VCaP (cell line): ENCODE results near the gene MSMB.
"Not testable (repeated sequence)": the region's sequence is repeated elsewhere in the genome, so short reads cannot be mapped to it uniquely, and the experiment has no call there.

ENCODE experiments used
- H3K27ac ChIP-seq: fragments of 450-650 bp; 2 replicates; pipeline ENCODE4 v1.5.1; 2017
- TF ChIP-seq, protein P1 (sequence below): fragments of 450-650 bp; conservative IDR thresholded peaks from 2 replicates; pipeline ENCODE4 v1.5.1; 2017; ENCODE audit warnings: mild to moderate bottlenecking, moderate library complexity

Gene MSMB, protein sequence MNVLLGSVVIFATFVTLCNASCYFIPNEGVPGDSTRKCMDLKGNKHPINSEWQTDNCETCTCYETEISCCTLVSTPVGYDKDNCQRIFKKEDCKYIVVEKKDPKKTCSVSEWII

DNA sequence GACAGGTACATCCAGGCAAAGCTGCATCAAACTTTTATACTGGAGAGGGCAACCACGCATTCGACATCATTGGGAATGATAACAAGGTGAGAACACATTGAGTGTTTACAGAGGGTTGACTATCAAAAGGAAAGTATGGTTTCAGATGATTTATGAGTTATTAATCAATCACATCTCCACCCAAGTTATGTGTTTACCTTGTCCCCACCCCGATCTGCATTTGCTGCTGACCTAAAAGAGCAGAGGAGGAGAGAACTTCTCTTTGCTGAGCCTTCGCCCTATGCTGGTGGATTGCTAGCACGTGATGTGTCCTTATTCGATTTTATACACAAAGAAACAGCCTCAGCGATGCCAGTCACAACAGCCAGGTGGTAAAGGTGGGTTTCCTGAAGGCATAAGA lies at the start of gene MSMB:
Gene MSMB (minus strand): TSS at position 9 of the 400 bp plus-strand sequence. CDS start 32 bp downstream, outside the sequence.
- no peak within 1 kb of the TSS; the same call in 1 of the 2 replicates for H3K27ac ChIP-seq
- TF ChIP-seq, protein P1, sequence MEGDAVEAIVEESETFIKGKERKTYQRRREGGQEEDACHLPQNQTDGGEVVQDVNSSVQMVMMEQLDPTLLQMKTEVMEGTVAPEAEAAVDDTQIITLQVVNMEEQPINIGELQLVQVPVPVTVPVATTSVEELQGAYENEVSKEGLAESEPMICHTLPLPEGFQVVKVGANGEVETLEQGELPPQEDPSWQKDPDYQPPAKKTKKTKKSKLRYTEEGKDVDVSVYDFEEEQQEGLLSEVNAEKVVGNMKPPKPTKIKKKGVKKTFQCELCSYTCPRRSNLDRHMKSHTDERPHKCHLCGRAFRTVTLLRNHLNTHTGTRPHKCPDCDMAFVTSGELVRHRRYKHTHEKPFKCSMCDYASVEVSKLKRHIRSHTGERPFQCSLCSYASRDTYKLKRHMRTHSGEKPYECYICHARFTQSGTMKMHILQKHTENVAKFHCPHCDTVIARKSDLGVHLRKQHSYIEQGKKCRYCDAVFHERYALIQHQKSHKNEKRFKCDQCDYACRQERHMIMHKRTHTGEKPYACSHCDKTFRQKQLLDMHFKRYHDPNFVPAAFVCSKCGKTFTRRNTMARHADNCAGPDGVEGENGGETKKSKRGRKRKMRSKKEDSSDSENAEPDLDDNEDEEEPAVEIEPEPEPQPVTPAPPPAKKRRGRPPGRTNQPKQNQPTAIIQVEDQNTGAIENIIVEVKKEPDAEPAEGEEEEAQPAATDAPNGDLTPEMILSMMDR, result no peak

GRCh38 chr10:46094931-46095750 lies 49.1 kb upstream of the MSMB start:
- H3K27ac ChIP-seq, result no peak overlapping the region
- TF ChIP-seq, protein P1, result no peak

DNA sequence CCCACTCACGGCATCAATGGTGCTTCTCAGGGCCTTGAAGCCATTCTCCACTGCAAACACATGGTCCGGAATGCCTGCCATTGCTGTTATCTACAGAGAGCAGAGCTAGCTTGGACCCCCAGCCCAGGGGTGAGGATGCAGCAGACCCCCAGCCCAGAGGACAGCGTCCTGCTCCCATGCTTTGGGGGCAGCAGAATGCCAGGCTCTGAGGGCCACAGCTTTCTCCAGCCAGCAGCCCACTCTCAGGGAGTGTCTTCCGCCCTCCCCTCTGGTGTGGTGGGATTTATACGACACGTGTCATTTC lies 48.1 kb upstream of the MSMB start:
- no peak overlapping the region for H3K27ac ChIP-seq
- TF ChIP-seq, protein P1, result no peak

DNA sequence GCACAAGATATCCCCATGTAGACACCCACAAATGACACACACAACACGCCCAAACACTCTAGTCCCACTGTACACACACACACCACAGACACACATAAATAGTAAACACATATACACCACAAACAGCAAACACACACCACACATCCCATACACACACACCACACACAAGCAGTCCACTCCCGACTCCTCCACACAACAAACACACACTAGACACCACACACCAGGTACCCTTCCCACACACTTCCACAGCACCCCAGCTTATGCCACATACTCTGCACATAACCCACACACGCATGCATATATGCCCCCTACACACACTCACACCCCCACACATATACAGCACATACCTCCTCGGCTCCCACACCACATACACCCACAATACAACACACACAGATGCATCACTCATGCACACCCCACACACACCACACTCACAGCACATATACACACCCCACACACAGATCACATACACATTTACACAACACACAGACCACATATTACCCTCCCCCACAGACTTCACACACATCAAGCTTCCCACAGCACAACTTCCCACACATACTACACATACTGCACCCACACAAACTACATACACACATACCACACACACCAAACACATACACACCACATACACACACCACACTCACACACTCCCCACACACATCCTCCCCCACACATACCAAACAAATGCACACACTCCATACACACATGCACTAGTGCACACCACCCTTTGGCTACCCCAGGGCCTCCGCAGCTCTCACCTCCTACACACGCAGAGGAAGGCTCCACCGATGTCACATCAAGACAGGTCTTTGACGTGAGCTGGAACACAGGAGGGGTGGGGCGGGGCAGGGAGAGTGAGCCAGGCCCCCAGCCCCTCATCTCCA lies 47.5 kb upstream of the MSMB start:
- not testable (repeated sequence) for H3K27ac ChIP-seq

DNA sequence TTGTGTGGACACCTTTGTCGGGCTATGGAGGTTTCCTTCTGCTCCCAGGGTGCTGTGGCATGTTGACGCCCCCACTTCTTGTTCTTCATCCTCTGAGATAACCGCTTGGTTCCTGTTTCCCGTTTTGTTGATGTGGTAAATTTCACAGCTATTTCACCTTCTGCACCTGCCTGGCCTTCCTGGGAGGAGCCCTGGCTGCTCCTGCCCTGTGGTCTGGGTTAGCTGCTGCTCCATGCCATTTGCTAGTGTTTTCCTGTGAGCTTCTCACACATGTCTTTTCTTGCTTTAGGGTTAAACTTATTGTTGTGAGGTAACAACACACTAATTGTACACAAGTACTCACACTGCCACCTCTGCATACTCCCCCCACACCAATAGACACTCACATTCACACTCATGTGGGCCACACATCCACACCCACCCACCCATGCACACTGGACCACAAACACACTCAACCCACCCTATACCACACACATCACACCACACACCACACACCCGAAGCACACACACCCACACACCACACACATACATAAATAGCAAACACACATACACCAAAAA lies 46.5 kb upstream of the MSMB start:
- TF ChIP-seq, protein P1, result no peak
- H3K27ac ChIP-seq, result no peak overlapping the region

DNA sequence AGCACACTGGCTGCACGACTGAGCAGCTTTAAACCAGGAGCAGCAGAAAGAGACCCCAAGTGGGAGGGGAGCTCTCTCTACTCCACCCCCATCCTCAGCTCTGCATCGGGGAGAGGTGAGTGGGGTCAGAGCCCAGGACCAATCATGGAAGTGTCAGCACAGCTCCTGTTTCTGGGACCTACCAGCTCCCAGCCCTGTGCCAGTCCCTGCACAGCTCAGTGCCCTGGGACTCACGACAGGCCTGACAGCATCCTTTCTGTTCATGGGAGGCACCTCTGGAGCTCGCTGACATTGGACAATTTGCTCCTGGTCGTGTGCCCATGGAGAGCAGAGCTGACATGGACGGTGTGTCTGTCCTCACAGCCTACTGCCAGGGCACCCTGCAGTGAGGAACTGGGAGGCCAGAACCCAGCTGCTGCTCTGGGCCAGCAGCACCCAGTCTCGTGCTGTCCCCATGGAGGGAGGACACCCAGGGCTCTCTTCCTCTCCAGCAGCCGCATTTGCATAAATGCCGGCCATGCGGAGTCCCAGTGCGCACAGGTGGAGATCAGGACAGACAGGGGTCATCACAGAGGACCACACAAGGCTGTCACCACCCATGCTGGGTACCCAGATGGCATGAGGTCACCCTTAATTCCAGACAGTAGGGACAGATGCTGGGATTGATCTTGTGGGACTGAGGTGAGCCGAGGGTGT lies 45.9 kb upstream of the MSMB start:
- TF ChIP-seq, protein P1, result no peak
- H3K27ac ChIP-seq, result no peak overlapping the region

GRCh38 chr10:46091080-46091827 lies 45.2 kb upstream of the MSMB start:
- TF ChIP-seq, protein P1, result no peak
- no peak overlapping the region for H3K27ac ChIP-seq
